Fibroblast of the aortic adventitia (primary cell): ENCODE data around the gene SCN4A. TPM values are rescaled to one million over a fixed set of nuclear protein-coding genes. Genes with fewer than 3 reads are reported as not detected.

Experiments used
- DNase-seq: peaks from one replicate; pipeline ENCODE4 v3.0.0-alpha.2; 2010; ENCODE audit warnings: low read depth
- H3K4me3 ChIP-seq: 2 replicates; pipeline ENCODE4 v1.5.1; 2011; ENCODE audit warnings: low read depth, mild to moderate bottlenecking, control low read depth, low read length, moderate library complexity
- CTCF ChIP-seq: IDR thresholded peaks from 2 replicates; pipeline ENCODE4 v1.5.1; 2011; ENCODE audit warnings: mild to moderate bottlenecking, low read length, control low read depth, inconsistent platforms; ENCODE audit not compliant: insufficient read depth
- total RNA-seq: library from RNA; depleted of rRNA; stranded (reverse); fragments of >200 nt; gene quantifications from 2 replicates; pipeline ENCODE4 v1.2.3, GENCODE V29; 2012; ENCODE audit warnings: low replicate concordance

Gene SCN4A
- total RNA-seq, 1 donor, result 0.18 TPM

- no peak for TF ChIP-seq CTCF
- no peak for DNase-seq
- no peak overlapping the region for H3K4me3 ChIP-seq
Observed at GRCh38 chr17:64001091-64001579, 28.4 kb upstream of the SCN4A start.

- DNase-seq, result no peak
Observed at GRCh38 chr17:63999680-64000531, 27.2 kb upstream of the SCN4A start.

GRCh38 chr17:63998721-63999679 is 26.3 kb upstream of the SCN4A start:
- TF ChIP-seq CTCF, result no peak
- peak overlapping the region; percentile 74 for H3K4me3 ChIP-seq
- no peak for DNase-seq

More at GRCh38 chr17:63999680-64000531, 27.2 kb upstream of the SCN4A start:
- no peak for TF ChIP-seq CTCF
- H3K4me3 ChIP-seq, result no peak overlapping the region

- H3K4me3 ChIP-seq, result peak within 1 kb of the TSS; percentile 74
- peak; percentile 2 for TF ChIP-seq CTCF
- DNase-seq, result peak; percentile 54
Observed at GRCh38 chr17:63998050-63998720, 25.5 kb upstream of the SCN4A start, which contains the start of gene PRR29. PRR29 (plus strand) TSS chr17:63998351; CDS start chr17:63998365, 14 bp downstream.

- TF ChIP-seq CTCF, result no peak
- no peak for DNase-seq
- peak overlapping the region; percentile 74 for H3K4me3 ChIP-seq
Observed at GRCh38 chr17:63997341-63998048, 24.8 kb upstream of the SCN4A start.
